Tibial artery (tissue), 4 donors: ENCODE measurements around the gene TIMP3.

Experiments used
- DNase-seq, 2 donors: peaks; one replicate each; pipeline ENCODE4 v3.0.0-alpha.2; 2019
- H3K27ac ChIP-seq, 2 donors: fragments of 200-600 bp; sonication (generic) in 1 of 2; 1 replicate in 1 of 2; 2 replicates in 1 of 2; pipeline ENCODE4 v1.5.1; 2018 to 2019; ENCODE audit warnings: mild to moderate bottlenecking in 1 of 2
- H3K27me3 ChIP-seq, 2 donors: fragments of 200-600 bp; sonication (generic) in 1 of 2; one replicate each; pipeline versions ENCODE4 v1.5.1 to v1.6.0; 2016 to 2019
- H3K36me3 ChIP-seq, 3 donors: fragments of 200-600 bp; sonication (generic) in 2 of 3; one replicate each; pipeline ENCODE4 v1.5.1; 2016 to 2019; ENCODE audit warnings: mild to moderate bottlenecking in 2 of 3
- H3K4me1 ChIP-seq, 4 donors: fragments of 200-600 bp; sonication (generic) in 2 of 4; 1 replicate in 3 of 4; 2 replicates in 1 of 4; pipeline ENCODE4 v1.5.1; 2016 to 2019
- H3K4me3 ChIP-seq, 2 donors: fragments of 200-600 bp; sonication (generic) in 1 of 2; 1 replicate in 1 of 2; 2 replicates in 1 of 2; pipeline ENCODE4 v1.5.1; 2018 to 2019; ENCODE audit warnings: mild to moderate bottlenecking in 2 of 2
- H3K9me3 ChIP-seq, 3 donors: fragments of 200-600 bp; sonication (generic) in 1 of 3; one replicate each; pipeline ENCODE4 v1.5.1; 2016 to 2019
- intact Hi-C: fragments of 100-400 bp; cut with DNase I; formaldehyde crosslinking; loops from one replicate; pipeline ENCODE4 v1.15.0; 2023; ENCODE audit warnings: low total_unique reads
- TF ChIP-seq, protein P1 (sequence below), 2 experiments: fragments of 200-600 bp in 1 of 2; fragments of 450-650 bp in 1 of 2; IDR thresholded peaks; one replicate each; pipeline ENCODE4 v1.5.1; 2017 to 2019; ENCODE audit warnings: antibody characterized with exemption in 2 of 2, mild to moderate bottlenecking in 1 of 2, moderate library complexity in 1 of 2

The TIMP3 gene

DNA sequence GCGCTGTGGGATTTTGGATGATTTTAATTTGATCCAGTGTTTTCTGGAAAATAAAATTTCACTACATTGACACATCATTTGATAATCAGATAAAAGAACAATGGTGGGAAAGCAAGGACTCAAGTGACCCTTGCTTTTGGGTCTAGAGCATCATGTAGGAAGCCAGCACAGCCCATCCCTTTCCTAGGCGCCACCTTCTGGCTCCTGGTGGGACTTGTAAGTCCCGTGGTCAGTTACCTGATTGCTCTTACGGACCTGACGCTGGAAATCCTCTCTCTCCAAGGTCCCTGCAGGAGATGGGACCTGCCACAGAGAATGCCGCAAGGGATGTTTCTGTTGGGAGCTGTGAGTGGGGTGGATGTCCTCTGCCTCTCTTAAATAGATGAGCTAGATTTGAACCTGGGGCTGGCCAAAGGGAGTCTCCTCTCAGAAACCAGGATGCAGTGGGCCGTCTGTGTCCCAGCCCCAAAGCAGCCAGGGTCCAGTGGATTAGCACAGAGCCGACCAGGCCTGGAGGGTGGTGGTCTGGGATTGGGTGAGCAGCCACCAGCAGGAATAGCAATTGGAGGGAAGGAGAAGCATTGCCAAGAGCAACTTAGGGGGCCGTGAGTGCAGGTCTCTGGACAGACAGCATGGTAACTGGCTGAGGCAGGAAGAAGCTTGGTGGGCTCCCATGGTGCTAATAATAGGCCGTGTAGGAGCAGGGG is 21.7 kb downstream of the TIMP3 start:
- DNase-seq = peak in 1 of 2 donors; percentile 53
- no peaks in the 10 kb centered on the region for H3K27me3 ChIP-seq
- peaks cover 0 to 81% (median 37%) of the 10 kb centered on the region in 4 donors for H3K4me1 ChIP-seq
- no peak overlapping the region for H3K27ac ChIP-seq
- H3K4me3 ChIP-seq = no peak overlapping the region
- TF ChIP-seq, protein P1, sequence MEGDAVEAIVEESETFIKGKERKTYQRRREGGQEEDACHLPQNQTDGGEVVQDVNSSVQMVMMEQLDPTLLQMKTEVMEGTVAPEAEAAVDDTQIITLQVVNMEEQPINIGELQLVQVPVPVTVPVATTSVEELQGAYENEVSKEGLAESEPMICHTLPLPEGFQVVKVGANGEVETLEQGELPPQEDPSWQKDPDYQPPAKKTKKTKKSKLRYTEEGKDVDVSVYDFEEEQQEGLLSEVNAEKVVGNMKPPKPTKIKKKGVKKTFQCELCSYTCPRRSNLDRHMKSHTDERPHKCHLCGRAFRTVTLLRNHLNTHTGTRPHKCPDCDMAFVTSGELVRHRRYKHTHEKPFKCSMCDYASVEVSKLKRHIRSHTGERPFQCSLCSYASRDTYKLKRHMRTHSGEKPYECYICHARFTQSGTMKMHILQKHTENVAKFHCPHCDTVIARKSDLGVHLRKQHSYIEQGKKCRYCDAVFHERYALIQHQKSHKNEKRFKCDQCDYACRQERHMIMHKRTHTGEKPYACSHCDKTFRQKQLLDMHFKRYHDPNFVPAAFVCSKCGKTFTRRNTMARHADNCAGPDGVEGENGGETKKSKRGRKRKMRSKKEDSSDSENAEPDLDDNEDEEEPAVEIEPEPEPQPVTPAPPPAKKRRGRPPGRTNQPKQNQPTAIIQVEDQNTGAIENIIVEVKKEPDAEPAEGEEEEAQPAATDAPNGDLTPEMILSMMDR (IDR thresholded peaks at IDR 0.05) = no peak
- H3K36me3 ChIP-seq = peaks cover 0 to 32% (median 11%) of the 10 kb centered on the region in 3 donors
- no peaks in the 10 kb centered on the region for H3K9me3 ChIP-seq
- intact Hi-C loops = no loop called here

DNA sequence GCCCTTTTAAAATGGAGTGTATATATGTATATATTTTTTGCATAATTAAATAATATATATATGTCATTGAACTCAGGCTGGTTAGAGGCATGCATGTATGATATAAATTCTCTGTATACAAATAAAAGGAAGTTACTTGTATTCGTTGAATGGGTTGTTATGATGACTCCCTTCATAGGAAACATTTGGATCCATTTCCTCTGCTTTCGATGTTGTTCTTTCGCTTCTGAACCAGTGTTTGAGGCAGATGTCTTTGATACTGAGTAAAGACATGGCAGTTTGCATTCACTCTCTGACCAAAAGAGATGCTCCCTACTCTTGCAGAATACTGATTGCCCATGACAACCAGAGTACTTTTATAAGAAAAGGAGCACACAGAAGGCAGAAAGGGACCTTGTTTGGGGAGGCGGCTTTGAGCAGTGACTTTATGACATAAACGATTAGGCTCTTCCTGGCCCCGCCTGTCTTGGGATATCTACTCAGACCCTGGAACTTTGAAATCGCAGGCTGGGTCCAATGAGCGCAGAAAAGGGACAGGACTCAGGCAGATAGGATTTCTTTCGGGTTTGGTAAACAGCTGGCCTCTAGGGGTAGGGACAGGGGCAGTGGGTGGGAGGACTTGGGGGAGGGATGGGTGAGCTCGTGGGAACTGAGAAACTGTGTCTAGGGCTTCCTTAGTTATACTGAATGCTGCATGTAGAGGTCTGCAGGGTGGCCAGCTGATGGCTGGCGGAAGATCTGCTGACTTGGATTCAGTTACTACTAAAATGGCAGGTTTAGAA is 23.2 kb downstream of the TIMP3 start:
- no peak overlapping the region for H3K4me3 ChIP-seq
- H3K27ac ChIP-seq = no peak overlapping the region
- DNase-seq = peak in 1 of 2 donors; percentile 51
- H3K27me3 ChIP-seq = no peaks in the 10 kb centered on the region
- H3K9me3 ChIP-seq = no peaks in the 10 kb centered on the region
- intact Hi-C loops = no loop called here
- peaks cover 0 to 81% (median 35%) of the 10 kb centered on the region in 4 donors for H3K4me1 ChIP-seq
- TF ChIP-seq, protein P1 (IDR thresholded peaks at IDR 0.05) = no peak
- H3K36me3 ChIP-seq = peaks cover 0 to 37% (median 20%) of the 10 kb centered on the region in 3 donors

DNA sequence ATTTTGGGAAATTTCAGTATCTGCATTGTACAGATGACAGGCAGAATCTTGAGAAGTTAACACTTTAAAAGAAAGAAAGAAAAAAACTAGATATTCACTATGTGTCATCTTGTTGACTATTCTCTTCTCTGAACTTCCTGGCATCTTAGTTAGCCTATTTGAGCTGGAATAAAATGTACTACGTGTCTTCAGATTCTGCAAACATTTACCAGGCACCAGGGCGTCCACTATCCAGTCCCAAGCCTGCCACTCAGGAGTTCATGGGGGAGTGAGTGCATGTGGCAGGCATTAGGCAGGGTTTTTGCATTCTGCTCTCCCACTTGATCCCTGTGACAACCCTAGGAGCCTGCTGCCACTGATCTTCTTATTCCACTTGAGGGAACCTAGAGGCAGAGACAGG is 25.0 kb downstream of the TIMP3 start:
- no peaks in the 10 kb centered on the region for H3K9me3 ChIP-seq
- H3K36me3 ChIP-seq = peaks cover 0 to 30% (median 12%) of the 10 kb centered on the region in 3 donors
- peak overlapping the region in 1 of 2 donors; percentile 19 for H3K27ac ChIP-seq
- intact Hi-C loops = no loop called here
- H3K4me1 ChIP-seq = peaks cover 0 to 89% (median 43%) of the 10 kb centered on the region in 4 donors
- DNase-seq = peak in 1 of 2 donors; percentile 53
- no peak overlapping the region for H3K4me3 ChIP-seq
- H3K27me3 ChIP-seq = no peaks in the 10 kb centered on the region
- TF ChIP-seq, protein P1 (IDR thresholded peaks at IDR 0.05) = no peak

DNA sequence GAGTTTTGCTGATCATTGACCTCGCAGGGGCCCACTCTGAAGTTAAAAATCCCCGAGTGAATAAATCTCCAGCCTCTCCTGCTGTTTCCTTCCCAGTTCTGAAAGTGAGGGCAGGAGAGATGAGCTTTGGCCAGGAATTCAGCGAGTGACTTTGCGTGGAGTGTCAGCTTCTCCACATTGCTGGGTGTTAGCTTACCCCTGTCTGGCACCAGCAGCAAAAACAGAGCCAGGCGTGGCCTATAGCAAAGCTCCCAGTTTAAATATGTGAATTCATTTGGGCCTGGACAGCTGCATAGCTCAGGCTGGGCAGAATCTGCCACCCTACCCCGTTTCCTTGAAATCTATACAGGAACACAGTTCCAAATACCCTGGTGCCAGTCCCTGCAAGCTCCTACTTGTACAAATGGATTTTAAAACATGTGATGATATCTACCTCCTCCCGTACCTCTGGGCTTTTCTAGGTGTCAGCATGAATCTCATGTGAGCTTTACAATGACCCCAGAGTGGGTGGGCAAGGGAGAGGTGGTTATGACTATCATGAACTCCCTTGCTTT is 25.6 kb downstream of the TIMP3 start:
- peak in 1 of 2 donors; percentile 20 for DNase-seq
- no peak overlapping the region for H3K4me3 ChIP-seq
- intact Hi-C loops = no loop called here
- peak overlapping the region; percentile 19 to 47 for H3K27ac ChIP-seq
- H3K9me3 ChIP-seq = no peaks in the 10 kb centered on the region
- no peaks in the 10 kb centered on the region for H3K27me3 ChIP-seq
- H3K36me3 ChIP-seq = peaks cover 0 to 28% (median 9%) of the 10 kb centered on the region in 3 donors
- TF ChIP-seq, protein P1 (IDR thresholded peaks at IDR 0.05) = no peak
- peaks cover 0 to 93% (median 48%) of the 10 kb centered on the region in 4 donors for H3K4me1 ChIP-seq

DNA sequence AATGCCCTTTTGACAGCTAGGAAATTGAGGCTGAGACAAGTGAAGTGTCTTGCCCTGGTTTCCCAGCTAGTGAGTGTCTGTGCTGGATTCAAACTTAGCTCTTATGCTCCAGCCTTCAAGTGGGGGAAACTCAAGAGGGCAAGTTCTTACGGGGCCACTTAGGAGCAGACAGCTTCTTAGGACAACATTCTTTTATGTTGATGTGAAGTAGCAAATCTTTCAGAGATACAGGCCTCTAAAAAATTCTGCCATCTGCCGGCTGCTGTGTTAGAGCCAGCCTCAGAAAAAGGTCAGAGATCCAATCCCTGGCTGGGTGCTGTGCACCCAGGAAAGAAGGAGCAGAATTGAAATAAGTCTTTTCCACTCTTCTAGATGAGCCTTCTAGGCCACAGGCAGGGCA is 26.6 kb downstream of the TIMP3 start:
- Histone ChIP-seq H3K9me3 (no peaks in the 10 kb centered on the region), H3K27me3 (no peaks in the 10 kb centered on the region), H3K36me3 (peaks cover 0 to 26% (median 13%) of the 10 kb centered on the region in 3 donors), H3K4me3 (no peak overlapping the region), H3K27ac (peak overlapping the region; percentile 19 to 47), H3K4me1 (peaks cover 0 to 89% (median 47%) of the 10 kb centered on the region in 4 donors)
- TF ChIP-seq, protein P1 (IDR thresholded peaks at IDR 0.05) = peak in 1 of 2 experiments; percentile 15
- intact Hi-C loops = no loop called here
- no peak for DNase-seq
